Right hindlimb (tissue), 1 donor: Measurements from ENCODE around the gene ADI1.

ENCODE experiments used
- DNase-seq: peaks from one replicate; pipeline ENCODE4 v3.0.0-alpha.2; 2018

ADI1 gene

DNA sequence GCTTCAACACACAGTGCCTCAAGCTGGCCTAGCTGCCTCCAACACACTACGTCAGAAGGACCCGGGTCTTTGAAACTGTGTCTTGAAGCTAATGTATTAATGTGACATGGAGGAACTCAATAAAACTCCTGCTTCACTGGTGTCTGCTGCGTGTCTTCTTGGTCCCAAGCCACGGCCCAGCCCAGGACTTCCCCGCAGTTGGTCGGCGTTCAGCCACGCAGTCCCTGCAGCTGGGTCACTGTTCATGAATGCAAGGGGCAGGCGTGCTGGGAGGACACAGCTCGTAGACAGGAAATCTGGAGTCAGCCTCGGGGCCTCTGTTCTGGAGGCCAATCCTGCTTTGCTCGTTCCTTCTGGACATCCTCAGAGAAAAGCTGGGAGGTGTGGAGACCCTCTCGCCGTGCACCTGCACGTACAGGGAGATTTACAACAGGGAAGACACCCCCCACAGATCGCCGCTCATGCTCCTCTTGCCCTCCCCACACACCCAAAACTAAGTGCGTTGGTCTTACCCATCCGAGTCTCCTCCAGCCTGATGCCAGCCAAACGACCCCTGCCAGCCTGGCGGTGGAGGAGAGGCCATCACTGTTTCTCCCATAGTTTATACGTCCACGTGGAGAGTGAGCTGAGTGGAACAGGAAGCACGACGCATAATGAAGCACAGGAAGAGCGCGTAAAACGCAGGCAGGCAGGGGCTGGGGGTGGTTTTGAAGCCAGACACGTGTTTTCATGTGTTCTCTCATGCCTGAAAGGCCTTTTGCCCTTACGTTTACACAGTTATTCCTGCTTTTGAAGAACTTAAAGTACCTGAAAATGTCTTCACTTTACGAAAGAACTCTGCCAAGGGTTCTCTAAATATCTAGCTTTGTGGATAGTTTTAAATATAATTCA lies 39.7 kb downstream of the ADI1 start:
- DNase-seq, result no peak

DNA sequence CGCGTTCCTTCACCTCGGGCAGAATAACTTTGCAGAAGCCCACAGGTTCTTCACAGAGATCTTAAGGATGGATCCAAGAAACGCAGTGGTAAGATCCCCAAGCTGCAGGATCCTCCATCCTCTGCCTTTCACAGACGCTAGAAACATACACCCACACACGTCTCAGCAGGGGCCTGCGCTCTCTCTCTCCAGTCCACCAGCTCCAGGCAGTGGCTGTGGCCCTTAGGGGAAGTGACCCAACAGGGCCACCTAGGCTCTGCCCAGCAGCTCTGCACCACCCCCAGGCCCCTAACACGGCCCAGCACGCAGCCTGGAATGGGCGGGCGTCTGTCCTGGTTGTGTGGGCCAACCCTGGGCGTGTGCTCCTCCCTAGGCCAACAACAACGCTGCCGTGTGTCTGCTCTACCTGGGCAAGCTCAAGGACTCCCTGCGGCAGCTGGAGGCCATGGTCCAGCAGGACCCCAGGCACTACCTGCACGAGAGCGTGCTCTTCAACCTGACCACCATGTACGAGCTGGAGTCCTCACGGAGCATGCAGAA lies 40.4 kb downstream of the ADI1 start:
- no peak for DNase-seq

DNA sequence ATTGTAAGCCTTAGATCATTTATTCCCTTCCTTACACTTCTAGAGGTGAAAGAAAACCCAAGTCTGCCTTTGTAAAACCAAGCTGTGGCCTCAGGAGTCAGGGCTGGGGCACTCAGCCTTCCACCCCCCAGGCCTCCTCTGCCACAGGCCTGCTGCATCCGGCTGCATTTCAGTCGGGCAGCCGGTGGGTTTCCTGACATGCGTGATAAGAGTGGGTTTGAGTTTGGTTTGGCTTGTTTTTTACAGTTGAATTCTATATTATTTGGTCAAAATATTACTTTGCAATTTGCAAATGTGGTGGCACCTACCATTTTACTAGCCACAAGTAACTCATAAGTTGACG lies 42.4 kb downstream of the ADI1 start:
- no peak for DNase-seq

DNA sequence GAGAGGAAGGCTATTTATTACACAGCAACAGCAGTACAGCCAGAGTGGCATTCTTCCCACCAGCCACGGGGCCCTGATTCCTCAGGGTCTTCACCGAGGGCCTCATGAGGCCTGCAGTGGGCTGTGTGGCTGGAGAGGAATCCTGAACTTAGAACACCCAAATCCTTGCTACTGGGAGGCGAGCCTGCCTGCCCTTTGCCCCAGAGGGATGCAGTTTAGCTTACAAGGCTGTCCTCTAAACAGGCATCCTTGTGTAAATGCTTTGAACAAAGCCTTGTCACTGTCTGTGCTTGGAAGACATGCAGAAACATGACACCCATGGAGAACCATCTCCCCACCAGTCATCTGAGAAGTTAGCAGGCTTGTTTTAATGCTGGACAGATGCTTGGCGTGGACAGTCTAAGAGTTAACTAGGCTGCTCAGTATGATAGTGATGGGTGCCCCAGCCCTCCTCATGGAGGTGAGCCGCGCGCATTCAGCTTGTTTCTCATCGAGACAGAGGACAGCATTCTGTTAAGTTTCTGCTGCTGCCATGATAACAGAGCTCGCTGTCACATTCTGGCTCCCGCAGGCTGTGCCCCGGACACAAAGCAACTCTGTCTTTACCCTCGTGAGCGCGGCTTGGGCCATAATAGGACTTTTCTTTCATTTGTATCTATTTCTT lies 42.9 kb downstream of the ADI1 start:
- DNase-seq, result no peak

DNA sequence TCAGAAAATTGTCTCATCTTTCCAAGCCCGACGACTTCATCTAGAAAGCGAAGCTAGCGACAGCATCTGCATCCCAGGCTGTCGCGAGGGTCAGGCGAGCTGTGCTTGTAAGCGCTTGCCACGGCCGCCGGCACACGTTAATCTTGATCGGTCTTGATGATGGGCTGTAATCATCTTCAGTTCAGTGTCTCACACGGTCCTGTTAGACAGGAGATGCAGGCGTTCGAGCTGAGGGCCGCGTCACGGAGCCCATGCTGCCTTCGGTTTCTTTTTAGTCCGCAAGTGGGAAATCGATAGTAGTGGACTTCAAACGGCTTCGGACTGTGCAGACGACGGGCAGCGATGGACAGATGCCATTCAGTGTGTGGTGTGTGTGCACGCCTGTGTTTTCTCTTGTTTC lies 43.6 kb downstream of the ADI1 start:
- no peak for DNase-seq

DNA sequence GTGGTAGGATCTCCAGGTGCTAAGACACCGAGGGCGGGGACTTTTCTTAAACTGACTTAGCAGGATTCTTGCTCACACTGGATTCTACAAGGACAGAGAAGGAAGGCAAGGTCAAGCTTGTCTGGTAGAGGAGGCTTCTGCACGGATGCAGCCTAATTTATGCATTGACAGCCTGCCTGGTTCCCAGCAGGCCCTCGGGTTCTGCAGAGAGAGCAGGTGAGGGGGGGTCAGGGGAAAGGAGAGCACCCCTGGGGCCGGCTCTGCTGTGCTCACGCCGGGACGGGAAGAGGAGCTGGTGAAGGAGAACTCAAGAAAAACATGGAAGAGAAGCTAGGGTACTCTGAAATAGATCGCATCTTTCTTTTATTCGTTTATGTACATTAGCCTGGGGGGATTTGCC lies 46.4 kb downstream of the ADI1 start:
- no peak for DNase-seq

DNA sequence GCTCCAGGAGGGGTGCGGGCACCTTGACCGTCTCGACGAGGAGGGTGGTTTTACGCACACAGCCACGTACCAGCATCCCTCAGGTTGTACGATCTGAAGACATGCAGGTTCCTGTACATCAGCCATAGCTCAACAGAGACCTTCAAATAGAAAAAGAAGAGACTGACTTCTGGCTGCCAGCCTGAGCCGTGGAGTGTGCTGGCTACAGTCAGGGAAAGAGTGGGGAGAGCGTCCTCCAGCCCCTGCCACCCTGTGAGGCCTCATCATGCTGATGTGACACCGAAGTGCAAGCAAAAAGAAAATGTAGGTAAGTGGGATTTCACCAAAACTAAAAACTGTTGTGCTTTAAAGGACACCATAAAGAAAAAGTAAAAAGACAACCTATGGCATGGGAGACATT lies 47.0 kb downstream of the ADI1 start:
- no peak for DNase-seq

DNA sequence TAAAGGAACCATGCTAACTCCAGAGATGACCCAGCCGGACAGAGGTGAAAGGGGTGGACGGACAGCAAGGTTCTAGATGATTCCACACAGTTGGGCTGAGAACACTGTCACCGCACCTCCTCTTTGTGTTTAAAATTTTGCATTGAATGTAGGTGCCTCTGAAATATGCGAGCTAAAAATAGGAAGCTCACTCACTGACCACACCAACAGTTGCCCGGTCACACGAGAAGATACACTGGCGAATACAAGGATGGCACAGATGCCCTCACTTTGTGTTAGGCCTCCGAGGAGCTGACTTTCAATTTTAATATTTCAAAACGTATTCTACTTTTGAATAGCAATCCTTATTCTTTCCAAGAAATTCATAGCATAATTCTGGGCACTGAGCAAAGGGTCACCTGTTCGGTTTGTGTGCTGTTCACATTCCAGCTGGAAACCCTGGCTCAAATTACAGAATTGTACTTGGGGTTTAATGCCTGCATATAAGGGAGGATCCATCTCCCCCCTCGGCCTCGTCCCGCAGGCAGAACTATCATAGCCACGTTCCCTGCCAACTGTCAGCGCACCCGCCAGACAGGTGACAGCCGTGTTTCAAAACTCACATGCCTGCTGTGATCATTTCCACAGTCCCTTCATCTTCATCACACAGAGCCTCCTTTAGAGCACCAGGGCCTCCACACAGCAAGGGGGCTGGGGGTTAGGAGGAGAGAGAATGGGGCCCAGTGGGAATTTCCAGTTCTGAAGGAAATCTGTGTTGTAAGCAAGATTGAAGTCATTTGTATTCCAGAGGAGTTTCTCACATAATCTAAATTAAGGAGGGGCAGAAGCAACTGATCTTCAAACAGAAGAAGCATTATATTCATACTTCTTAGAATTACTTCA lies 48.2 kb downstream of the ADI1 start:
- DNase-seq, result no peak

DNA sequence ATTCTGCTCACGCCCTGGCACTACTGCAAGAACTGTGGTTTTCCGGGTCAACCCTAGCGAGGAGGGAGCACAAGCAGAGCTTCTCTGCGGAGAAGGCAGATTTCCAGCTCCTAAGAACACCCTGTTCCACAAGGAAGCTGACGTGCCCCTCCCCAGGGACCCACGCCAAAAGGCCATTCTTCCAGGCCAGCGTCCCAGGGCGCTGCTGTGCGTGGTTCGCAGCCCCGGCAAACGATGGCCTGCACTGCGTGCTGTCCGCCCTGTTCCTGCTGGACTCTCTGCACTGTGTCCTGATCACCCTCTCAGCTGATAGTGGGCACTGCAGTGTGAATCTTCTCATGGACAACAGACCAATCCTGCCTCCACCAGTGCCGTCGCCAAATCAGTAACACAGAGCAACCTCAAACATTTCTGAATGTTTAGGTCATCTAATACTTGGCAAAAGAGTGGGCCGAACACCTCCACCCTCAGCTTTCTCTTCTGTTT lies 49.1 kb downstream of the ADI1 start:
- DNase-seq, result no peak

DNA sequence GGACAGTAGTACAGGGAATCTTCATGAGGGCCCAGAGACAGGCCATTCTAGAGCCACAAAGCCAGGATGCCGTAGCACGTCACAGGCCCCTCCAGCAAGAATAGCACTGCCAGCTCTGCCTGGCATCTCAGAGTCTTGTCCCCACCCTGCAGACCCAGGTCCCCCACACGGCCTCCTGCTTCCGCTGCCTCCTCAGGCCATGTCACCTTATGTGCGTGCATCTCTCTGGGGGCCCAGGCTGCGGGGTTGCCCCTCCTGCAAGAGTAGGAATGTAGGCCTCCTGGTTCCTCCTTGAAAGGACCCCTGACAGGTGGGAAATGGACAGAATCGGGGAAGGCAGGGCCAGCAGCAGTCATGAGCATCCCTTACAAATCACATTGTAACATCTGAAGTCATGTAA lies 49.8 kb downstream of the ADI1 start:
- no peak for DNase-seq

DNA sequence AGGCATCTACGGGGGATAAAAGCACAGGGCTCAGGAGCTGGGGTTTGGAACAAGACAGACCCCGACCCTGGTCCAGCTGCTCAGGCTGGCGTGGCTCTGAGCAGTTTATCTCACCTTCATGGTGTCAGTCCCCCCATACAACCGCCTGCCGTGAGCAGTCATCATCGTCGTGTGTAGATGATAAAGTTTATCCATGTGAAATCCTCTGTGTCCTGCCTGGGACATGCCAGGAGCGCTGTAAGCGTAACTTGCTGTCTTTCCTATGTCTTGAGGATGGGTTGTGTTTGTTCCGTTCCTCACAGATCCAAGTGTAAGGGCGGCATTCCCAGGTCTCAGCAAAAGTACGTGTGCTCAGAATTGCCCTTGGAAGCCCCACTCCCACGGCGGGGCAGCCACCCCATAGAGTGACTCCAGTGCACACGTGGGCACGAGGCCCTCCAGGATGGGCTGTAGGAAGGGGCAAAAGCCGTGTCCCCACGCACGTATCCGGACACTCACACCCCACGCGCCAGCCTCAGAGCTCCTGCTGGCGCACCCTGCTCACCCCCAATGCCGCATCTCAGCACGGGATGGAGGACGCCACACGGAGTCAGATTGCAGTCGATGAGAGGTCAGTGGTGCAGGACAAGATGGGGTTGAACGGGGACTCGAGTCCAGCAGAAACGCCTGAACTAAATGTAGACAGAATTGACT lies 50.9 kb downstream of the ADI1 start:
- DNase-seq, result no peak

DNA sequence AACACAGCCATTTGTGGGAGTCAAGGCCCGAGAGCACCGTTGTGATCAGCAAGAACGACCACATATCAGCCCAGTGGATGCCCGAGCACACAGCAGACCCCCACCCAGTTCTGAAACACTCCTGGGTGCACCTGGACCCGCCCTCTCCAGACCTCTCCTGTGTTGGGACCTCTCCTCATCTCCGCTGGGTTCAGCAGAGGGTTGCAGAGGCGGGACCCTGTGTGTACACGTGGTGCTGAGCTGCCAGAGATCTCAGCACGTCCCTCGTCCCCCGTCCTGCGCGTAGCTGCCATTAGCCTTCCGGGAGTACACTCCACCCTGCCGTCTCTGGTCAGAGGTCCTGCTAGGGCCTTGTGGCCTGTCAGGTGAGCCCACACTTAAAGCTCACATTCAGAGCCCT lies 51.7 kb downstream of the ADI1 start:
- no peak for DNase-seq

DNA sequence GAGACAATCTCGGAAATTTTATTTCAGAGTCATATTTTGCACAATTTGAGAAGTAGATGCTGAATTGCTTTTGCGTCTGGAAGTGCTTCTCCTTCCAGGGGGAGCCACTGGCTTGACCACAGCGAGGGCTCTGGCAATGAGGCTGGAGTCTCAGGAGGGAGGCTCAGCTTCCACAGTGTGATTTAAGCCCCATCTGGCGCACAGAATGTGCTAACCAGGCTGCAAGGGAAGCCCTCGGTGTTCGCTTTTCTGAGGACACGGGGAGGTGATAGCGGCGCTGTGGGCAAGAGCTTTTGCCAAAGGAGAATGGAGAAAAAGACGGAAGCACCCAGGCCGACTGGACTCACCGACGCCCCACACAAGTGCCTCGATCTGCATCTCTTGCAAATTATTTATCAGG lies 52.4 kb downstream of the ADI1 start:
- no peak for DNase-seq

DNA sequence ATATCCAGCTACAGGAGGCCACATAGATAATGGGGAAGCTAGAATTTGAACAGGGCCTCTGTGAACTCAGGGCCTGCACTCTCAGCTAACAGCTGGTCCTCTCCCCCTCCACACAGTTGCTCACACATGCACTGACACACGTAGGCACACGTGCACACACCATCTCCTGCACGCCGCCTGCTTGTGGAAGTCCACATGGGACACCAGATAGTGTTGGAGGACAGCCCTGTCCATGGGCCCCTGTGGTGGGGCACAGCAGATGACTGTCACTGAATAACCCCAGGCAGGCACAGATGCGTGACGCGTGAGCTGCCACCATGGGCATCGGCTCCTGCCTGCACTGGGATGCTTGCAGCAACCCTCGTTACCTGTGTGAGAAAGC lies 52.9 kb downstream of the ADI1 start:
- no peak for DNase-seq

DNA sequence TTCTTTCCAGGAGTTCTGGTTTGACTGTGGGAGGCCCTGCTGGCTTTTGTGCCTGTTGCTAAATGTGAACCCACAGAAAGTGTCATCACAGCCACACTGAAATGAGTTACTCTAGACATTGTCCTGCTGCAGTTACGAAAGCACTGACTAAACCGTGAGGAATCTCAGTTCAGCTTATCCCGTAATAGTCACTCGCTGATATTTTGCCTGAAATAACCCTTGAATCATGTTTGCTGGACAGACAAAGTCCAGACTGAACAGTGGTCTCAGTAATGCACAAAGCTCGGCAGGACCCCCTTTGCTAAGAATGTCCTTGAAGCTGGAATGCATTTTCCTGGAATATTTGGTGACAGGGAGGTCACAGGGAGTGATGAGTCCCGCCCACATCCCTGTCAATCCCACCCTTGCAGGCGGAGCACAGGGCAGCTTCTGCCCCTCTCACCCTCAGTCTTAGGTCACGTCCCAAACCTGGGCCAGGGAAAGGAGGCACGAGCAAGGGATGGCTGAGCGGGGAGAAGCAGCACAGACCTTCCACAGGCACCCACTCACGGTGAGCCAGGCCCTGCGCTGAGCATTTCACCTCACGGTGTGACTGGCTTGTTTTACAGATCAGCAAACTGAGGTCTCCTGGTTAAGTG lies 53.4 kb downstream of the ADI1 start:
- no peak for DNase-seq

DNA sequence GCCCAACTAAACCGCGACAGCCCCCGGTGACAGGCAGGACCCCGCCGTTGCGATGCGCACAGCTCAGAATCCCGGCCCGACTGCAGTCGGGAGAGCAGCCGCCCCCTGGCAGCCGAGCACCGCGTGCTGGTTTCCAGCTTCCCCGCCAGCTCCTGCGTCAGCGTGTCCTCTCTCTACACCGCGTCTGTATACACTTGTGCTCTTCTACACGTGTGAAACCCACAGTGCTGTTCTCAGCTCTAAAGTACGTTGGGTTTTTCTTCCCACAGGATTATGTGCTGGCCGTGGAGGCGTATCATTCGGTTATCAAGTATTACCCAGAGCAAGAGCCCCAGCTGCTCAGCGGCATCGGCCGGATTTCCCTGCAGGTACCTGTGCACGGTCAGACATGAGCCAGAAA lies 54.0 kb downstream of the ADI1 start:
- DNase-seq, result no peak

DNA sequence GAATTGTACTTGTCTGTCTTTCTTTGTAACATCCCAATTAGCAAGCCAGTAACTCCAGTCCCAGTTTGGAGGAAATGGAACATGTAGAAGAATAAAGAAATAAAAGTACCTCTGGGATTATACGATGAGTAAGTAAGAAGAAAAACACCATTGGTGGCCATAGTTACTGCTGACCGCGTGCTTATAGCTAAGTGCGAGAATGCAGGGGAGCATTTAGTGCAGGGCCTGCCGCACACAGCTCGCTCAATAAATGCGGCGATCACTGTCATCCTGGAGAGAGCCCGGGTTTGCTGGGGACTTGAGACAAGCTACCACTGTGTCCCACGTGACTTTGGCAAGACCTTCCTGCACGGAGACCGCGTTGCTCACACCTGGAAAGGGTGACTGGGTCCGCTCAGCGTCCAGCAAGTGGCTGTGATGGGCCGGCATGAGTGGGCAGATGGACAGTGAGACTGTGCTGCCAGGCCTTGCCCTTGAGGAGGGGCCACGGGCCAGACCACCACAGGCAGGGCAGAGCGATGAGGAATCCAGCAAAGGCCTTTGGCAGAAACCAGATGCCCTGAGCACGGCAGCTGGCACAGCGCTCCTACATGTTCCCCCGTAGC lies 54.8 kb downstream of the ADI1 start:
- no peak for DNase-seq

DNA sequence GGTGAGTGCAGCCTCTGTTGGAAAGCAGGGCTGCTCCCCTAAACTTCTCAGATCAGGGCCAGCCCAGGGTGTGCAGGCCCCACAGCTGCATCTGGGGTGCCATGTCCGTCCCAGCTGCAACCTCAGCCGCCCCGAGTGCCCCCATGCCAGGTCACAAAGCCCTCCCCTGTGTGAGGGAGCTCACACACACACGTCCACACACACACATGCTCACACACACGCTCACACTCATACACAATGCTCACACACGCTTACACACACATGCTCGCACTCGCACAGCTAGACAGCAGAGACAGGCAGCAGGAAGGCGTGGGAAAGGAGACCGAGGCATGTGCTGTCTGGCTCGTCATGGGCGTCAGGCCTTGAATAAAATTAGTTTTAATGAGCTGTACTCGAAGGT lies 55.4 kb downstream of the ADI1 start:
- no peak for DNase-seq

DNA sequence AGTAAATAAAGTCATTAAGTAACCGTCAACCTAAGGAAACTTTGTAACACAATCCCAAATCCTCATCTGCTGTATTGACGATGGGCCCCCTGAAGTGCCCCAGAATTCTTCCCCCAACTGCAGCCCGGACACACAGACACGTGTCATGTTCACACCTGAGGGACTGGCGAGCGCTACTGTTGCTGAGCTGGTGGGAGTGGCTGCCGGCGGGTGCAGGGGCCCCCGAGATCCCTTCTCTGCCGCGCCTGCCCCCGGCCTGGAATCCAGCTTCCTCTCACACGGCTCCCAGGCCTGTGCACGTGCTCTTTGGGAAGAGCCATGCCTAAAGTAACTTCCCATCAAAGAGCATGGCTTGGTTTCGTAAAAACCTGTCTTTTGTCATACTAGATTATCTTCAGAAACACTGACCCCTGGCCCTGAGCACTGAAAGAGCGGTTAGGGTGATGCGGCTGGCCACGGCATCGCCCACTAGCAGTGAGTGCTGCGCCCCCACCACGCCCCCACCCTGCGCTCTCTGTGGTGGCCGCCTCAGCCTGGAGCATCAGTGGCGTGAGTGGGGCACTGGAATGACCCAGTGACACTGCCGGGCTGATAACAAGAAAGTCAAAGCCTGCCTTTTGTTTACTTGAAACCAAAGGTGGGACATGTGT lies 56.0 kb downstream of the ADI1 start:
- no peak for DNase-seq

DNA sequence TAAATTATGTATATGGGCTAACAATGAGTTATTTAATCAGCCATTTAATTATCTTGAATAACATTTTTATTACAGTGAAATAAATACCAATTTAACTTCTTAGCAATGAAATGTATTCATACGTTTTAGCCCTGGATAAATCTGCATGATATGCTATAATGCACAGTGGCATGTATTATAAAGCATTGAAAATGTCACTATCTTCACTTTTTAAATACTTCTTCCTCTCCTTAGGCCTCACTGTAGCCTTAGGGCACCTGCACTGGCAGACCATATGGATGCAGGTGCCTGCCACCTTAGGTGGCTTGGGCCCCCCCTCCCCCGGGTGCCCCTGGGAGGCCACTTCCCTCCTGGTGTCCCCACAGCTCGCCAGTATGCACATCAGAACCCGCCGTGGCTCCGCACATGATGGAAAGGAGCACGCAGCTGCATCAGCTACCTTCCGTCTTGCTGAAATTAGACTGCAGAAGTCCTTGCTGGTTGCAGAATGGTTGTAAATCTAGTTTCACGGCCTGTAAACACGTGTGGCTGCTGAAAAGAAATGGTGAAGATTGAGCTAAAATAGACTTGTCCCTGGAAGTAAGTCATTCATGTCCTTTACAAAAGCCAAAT lies 56.7 kb downstream of the ADI1 start:
- DNase-seq, result no peak
